GM21529 (cell line): ENCODE measurements around the gene ZYX.
"Not testable (repeated sequence)": the region's sequence is repeated elsewhere in the genome, so short reads cannot be mapped to it uniquely, and the experiment has no call there.

Experiments
- ATAC-seq: cut with Tn5 transposase; IDR thresholded peaks from one replicate; pipeline ENCODE4 v1.9.1; 2021; ENCODE audit not compliant: unreplicated experiment

Gene ZYX

GRCh38 chr7:143396625-143397556 is 15.7 kb downstream of the ZYX start:
- no peak for ATAC-seq

- ATAC-seq, result no peak
These were observed 16.8 kb downstream of the ZYX start for GRCh38 chr7:143397710-143398530.

- ATAC-seq, result no peak
These were observed 17.5 kb downstream of the ZYX start for GRCh38 chr7:143398616-143399015.

- ATAC-seq, result no peak
These were observed 18.0 kb downstream of the ZYX start for GRCh38 chr7:143399151-143399550.

GRCh38 chr7:143399642-143400041 is 18.5 kb downstream of the ZYX start:
- ATAC-seq, result no peak

- no peak for ATAC-seq
These were observed 20.1 kb downstream of the ZYX start for GRCh38 chr7:143401265-143401664.

GRCh38 chr7:143402233-143402632 is 21.1 kb downstream of the ZYX start:
- ATAC-seq, result not testable (repeated sequence)

GRCh38 chr7:143405173-143406001 is 24.2 kb downstream of the ZYX start:
- ATAC-seq, result no peak

- no peak for ATAC-seq
These were observed 24.8 kb downstream of the ZYX start for GRCh38 chr7:143406002-143406357.

GRCh38 chr7:143407287-143408251 is 26.4 kb downstream of the ZYX start:
- no peak for ATAC-seq

GRCh38 chr7:143408252-143408685 is 27.1 kb downstream of the ZYX start:
- no peak for ATAC-seq

GRCh38 chr7:143408686-143409561 is 27.8 kb downstream of the ZYX start, which contains the start of gene EPHA1:
Gene EPHA1 (minus strand): TSS chr7:143408856. CDS start chr7:143408805, 51 bp downstream.
- peak; percentile 46 for ATAC-seq

- ATAC-seq, result no peak
These were observed 29.4 kb downstream of the ZYX start for GRCh38 chr7:143410521-143411004.

GRCh38 chr7:143411976-143412708 is 31.0 kb downstream of the ZYX start:
- ATAC-seq, result no peak

GRCh38 chr7:143413123-143413522 is 32.0 kb downstream of the ZYX start:
- ATAC-seq, result no peak

GRCh38 chr7:143415209-143415608 is 34.1 kb downstream of the ZYX start:
- ATAC-seq, result not testable (repeated sequence)

- ATAC-seq, result no peak
These were observed 34.7 kb downstream of the ZYX start for GRCh38 chr7:143415742-143416397.
